Astrocyte (in vitro differentiated cells and primary cell): ENCODE results near the gene CELA3B.
"Not testable (repeated sequence)": the region's sequence is repeated elsewhere in the genome, so short reads cannot be mapped to it uniquely, and the experiment has no call there.

Experiments
- EZH2 ChIP-seq: IDR thresholded peaks from 2 replicates; pipeline ENCODE4 v1.6.1; 2012; ENCODE audit warnings: mild to moderate bottlenecking, low read length, inconsistent platforms; ENCODE audit not compliant: insufficient read depth
- TF ChIP-seq, protein P1 (sequence below): IDR thresholded peaks from 2 replicates; pipeline ENCODE4 v1.5.1; 2011; ENCODE audit warnings: low read depth, mild to moderate bottlenecking, inconsistent platforms, low read length, moderate library complexity; ENCODE audit not compliant: insufficient read depth

DNA sequence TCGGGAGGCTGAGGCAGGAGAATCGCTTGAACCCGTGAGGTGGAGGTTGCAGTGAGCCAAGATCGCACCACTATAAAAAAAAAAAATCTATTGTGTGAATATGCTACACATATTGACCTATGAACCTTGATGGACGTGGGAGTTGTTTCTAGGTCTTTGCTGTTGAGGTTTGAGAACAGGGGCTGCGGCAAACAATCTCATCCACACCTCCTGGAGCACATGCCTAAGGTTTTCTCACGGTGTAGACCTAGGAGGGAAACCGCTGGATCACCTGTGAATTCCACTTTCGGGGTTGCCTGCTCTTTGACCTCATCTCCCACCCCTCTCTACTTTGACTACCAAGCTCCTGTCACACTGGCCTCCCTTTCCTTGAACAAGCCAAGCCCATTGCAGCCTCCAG lies 1.5 kb upstream of the CELA3B start:
- TF ChIP-seq, protein P1, sequence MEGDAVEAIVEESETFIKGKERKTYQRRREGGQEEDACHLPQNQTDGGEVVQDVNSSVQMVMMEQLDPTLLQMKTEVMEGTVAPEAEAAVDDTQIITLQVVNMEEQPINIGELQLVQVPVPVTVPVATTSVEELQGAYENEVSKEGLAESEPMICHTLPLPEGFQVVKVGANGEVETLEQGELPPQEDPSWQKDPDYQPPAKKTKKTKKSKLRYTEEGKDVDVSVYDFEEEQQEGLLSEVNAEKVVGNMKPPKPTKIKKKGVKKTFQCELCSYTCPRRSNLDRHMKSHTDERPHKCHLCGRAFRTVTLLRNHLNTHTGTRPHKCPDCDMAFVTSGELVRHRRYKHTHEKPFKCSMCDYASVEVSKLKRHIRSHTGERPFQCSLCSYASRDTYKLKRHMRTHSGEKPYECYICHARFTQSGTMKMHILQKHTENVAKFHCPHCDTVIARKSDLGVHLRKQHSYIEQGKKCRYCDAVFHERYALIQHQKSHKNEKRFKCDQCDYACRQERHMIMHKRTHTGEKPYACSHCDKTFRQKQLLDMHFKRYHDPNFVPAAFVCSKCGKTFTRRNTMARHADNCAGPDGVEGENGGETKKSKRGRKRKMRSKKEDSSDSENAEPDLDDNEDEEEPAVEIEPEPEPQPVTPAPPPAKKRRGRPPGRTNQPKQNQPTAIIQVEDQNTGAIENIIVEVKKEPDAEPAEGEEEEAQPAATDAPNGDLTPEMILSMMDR, result not testable (repeated sequence)
- not testable (repeated sequence) for TF ChIP-seq EZH2
